HG02623 (cell line): ENCODE measurements around the gene FRG2.
"Not testable (repeated sequence)": the region's sequence is repeated elsewhere in the genome, so short reads cannot be mapped to it uniquely, and the experiment has no call there.

Source experiments
- ATAC-seq: cut with Tn5 transposase; IDR thresholded peaks from one replicate; pipeline ENCODE4 v1.9.1; 2021; ENCODE audit warnings: moderate library complexity; ENCODE audit not compliant: unreplicated experiment

The FRG2 gene

DNA sequence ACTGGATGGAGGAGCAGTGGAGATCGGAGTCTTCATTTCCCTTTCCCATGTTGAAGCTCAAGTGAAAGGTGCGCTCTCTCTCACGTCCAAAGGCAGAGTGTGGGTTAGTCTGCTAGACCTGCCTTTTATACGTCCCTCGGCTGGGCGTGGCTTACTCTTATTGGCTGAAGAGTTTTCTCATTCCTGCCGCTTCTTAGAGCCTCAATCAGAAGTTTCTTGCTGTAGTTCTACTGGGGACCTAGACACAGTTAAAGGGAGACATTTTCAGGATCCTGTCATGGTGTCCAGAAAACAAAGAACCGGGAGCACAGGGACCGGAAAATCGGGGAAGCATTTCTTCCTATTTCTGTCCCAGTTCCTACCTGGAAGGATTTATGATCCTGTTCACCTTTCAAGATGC, at the start of gene FRG2:
Gene FRG2 (minus strand): TSS at position 101 of the 400 bp plus-strand sequence. CDS start 52 bp downstream, at position 49.
- ATAC-seq: not testable (repeated sequence)

DNA sequence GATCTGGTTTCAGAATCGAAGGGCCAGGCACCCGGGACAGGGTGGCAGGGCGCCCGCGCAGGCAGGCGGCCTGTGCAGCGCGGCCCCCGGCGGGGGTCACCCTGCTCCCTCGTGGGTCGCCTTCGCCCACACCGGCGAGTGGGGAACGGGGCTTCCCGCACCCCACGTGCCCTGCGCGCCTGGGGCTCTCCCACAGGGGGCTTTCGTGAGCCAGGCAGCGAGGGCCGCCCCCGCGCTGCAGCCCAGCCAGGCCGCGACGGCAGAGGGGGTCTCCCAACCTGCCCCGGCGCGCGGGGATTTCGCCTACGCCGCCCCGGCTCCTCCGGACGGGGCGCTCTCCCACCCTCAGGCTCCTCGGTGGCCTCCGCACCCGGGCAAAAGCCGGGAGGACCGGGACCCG, 41.3 kb upstream of the FRG2 start:
- not testable (repeated sequence) for ATAC-seq

DNA sequence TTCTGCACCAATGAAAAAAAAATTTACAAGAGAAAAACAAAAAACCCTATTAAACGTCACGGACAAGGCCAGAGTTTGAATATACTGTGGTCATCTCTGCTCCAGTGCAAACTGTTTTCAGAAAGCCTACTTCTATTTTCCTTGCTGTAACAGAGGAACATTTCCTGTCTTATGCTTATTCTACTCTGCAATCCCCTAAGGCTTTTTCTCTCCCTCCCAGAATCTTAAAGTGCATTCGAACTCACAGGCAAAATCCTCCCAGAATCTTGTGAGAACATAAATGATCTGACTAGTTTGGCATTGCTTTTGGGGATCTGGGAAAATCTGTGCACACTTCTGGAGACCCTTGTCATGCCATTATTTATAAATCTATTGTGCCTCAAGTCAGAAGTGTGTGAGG, 37.7 kb upstream of the FRG2 start:
- not testable (repeated sequence) for ATAC-seq

DNA sequence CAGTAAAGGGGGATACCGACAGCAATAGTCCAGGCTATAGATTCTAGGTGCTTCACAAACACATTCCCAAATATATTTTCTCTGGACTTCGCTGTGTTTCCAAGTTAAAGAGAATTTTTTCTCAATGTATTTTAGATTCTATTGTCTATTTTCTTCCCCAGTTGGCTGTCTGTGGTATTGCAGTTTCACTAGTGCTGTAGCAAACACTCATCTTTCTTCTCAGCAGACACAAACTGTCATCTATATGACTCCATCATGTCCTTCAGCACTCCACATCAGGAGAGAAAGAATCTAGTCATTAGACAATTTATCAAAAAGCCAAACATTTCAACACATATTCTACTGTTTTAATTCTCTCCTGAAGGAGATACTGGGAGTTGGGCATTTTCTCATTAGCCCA, 37.3 kb upstream of the FRG2 start, which contains the start of gene DBET:
Gene DBET (plus strand): TSS at position 161 of the 400 bp plus-strand sequence.
- ATAC-seq: not testable (repeated sequence)

DNA sequence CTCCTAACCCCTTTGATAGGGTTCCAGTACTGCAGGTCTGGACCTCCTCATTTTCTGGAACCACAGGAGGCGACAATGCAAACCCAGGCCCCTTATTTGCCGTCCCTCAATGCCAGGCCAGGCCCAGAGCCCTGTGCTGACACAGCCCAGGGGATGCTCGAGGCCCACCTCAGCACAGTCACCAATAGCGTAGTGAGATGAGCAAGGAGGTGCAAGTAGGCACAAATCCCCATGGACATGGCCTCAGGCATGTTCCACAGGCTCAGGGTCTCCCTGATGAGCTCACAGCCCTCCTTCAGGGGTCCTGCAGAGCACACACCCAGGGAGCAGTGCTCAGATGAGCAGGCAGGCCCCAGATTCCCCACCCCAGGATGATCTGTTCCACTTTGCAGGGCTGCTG, 31.9 kb upstream of the FRG2 start:
- not testable (repeated sequence) for ATAC-seq

DNA sequence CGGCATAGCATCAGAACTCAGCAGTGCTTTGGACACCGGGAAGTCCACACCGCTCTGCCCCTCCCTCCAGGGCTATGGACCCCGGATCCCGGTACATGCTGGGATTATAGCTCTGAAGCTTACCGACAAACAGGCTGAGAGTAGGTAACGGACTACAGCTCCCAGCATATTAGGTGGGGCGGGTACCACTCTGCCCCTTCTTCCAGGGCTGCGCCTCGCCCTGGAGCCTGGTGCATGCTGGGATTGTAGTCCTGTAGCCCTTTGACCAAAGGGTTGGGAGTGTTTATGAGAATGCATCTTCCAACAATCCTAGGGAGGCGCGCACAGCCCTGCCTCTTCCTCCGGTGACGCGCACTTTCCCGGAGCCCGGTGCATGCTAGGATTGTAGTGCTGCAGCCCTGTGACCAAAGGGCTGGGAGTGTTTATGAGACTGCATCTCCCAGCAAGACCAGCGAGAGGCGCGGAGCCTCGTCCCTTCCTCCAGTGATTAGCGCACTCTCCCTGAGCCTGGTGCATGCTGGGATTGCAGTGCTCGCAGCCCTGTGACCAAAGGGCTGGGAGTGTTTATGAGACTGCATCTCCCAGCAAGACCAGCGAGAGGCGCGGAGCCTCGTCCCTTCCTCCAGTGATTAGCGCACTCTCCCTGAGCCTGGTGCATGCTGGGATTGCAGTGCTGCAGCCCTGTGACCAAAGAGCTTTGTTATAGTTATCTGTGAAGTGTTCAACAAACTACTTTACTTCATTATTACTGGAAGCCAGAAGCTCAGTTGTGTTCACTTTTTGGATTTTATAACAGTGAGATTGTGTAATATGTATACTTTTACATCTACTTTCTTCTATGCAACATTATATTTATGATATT, 22.6 kb upstream of the FRG2 start:
- ATAC-seq: not testable (repeated sequence)

DNA sequence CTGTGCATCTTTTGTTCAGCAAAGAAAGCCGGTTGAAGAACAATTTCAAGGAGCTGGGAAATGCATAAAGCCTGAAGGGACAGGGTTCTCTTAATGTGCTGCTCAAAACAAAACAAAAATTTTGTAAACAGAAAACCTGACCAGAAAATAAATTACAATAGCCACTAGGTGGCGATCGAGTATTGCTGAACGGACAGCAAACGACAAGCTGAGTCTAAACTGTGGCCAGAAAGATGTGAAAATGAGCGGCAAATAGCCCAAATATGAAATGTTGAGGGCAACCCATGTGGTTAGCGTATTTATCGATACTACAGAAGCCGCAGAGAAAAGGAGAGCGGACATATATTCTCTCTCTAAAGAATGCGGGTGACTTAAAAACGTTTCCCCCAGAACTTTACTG, 20.6 kb upstream of the FRG2 start:
- ATAC-seq: not testable (repeated sequence)

DNA sequence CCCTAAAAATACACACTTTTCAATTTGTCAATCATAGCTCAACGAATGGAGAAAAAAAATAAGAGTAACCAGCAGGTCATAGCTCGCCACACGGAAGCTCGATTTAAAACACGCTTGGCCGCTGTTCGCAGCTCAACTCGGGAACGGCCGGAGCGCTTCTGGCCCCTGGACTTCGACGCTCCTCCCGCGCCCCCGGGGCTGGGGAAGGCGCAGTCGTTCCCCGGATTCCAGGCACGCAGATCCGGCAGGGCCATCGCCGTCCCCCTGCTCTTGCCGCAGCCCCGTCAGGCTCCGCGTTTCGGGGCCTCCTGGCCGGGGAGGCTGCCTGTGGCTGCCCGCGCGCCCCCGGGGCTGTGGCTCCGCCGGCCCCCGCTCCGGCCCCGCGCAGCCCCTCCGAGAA, 13.8 kb upstream of the FRG2 start:
- ATAC-seq: not testable (repeated sequence)

DNA sequence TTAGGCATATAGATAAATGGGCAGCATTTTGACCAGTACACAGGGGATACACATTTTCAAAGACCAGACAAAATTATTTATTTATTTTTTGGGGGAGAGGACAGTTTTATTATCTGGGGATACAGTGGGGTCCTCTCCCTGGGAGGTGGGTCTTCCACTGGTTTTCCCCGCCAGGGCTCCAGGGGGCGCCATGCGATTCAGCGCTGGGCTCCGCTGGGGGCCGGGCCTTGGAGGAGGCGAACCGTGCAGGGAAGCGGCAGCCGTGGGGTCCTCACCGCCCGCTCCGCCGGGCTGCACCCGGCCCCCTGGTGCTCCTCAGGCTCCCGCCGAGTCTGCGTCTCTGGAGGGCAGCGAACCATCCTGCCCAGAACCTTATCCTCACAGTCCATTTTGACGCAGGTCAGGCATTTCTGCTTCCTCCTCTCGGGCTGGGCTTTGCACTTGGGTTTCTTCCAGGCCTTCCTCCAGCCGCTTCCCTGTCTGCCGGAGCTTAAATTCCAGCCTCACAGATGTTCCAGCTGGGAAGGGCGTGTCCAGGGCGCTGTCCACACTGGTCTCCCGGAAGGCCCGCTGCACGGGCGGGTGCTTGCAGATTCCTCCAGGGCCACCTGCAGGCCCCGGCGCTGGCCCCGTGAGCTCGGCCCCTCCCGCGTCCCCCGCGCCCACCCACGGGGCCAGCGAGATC, 10.8 kb upstream of the FRG2 start:
- ATAC-seq: peak; percentile 61

DNA sequence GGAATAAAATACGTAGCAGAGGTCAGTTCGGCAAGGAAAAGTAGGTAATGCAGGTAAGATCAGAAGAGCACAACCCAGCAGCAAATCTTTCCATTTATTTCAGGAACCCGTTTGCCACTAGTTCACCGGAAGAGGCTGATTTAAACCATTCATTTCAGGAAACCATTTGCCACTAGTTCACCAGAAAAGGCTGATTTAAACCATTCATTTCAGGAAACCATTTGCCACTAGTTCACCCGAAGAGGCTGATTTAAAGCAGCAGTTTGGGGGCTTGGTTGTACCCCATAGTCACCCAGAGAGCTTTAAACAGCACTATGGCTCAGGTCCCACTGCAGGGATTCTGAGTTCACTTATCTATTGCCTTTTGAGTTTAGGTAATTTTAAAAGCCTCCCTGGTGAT, 4.2 kb upstream of the FRG2 start:
- not testable (repeated sequence) for ATAC-seq

DNA sequence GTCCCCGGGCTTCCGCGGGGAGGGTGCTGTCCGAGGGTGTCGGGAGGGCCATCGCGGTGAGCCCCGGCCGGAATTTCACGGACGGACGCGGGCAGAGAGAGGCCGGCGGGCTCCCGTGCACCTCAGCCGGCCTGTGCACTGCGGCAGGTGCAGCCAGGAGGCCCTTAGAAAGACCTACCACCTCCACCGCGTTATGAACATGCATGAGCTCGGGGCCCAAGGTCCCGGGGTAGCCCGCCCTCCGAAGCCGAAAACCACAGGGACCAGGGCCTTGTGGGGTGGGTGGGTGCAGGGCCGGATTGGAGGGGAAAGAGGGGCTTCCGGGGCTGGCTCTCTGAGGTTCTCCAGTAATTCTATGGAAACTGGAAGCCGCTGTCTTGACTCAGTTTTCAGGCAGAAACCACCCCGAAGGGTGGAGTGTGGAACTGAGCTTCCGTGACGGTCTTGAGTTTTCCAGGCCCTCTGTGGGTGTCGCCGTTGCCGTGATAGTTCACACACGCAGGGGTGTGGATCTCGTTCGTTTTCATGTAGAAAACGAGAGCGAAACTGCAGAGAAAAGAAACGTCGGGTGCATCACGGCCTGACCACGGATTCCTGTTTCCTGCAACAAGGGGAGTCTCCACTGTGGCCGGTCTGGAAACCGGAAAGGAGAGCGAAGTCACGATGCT, 4.3 kb downstream of the FRG2 start:
- not testable (repeated sequence) for ATAC-seq

DNA sequence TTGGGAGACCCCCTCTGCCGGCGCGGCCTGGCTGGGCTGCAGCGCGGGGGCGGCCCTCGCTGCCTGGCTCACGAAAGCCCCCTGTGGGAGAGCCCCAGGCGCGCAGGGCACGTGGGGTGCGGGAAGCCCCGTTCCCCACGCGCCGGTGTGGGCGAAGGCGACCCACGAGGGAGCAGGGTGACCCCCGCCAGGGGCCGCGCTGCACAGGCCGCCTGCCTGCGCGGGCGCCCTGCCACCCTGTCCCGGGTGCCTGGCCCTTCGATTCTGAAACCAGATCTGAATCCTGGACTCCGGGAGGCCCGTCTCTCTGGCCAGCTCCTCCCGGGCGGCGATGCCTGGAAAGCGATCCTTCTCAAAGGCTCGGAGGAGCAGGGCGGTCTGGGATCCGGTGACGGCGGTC, 5.1 kb downstream of the FRG2 start:
- not testable (repeated sequence) for ATAC-seq

DNA sequence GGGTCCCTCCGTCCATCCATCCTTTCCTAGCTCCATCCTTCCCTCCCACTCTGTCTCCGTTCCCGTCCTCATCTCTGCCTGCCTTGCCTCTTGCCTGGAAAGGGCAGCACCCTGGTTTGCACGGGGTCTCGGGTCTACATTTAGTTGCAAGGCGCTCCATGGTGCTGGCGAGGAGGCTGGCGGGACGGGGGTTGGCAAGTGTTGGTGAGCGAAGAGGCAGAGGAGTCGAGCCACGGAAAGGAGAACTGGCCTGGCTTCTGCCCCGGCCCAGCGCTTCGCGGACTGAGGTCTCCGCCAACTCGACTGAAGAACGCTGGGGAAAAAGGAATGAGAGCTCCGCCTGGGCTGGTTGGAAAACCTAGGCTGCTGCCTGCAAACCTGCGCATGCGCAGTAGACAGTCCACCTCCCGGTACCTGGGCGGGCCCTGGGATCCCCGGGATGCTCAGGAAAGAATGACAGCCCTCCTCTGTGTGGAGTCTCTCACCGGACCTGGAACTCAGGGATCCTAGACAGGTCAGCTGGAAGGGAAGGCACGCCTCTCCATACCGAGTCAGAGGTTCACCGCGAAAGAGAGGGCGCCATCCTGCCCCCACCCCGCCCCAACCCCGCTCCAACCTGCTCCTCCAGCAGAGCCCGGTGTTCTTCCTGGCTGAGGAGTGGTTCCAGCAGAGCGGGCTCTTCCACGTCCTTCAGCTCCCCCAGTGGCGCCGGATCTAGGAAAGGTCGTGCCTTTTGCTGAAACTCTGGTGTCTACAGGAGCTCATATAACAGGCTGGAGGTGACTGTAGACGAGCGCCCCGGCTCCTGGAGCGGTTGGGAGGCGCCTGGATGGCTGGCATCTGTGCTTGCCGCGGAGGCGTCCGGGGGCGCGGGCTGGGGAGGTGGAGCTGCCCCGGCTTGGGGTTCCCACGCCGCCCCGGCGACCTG, 6.0 kb downstream of the FRG2 start:
- no peak for ATAC-seq

DNA sequence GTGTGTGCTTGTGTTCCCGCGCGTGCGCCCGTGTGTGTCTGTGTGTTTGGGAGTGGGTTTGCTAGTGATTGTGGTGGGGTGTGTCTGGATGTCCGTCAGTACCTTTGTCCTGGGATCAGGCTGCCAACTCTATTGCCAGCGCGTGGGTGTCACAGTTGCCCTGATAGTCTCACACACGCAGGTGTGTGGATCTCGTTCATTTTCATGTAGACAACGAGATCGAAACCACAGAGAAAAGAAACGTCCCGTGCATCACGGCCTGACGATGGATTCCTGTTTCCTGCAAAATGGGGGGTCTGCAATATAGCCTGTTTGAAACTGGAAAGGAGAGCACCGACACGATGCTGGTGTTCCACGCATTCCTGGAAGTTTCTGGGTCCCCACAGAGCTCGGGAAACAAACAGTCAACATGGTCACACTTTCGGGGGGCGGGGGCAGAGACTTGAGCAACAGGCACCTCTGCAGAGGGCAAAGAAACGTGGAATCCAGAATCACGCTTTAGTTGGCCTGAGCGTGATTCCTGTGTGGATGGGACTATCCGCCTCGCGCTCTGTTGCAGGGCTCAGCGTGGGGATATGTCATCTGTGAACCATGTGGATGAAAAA, 7.1 kb downstream of the FRG2 start:
- ATAC-seq: not testable (repeated sequence)

DNA sequence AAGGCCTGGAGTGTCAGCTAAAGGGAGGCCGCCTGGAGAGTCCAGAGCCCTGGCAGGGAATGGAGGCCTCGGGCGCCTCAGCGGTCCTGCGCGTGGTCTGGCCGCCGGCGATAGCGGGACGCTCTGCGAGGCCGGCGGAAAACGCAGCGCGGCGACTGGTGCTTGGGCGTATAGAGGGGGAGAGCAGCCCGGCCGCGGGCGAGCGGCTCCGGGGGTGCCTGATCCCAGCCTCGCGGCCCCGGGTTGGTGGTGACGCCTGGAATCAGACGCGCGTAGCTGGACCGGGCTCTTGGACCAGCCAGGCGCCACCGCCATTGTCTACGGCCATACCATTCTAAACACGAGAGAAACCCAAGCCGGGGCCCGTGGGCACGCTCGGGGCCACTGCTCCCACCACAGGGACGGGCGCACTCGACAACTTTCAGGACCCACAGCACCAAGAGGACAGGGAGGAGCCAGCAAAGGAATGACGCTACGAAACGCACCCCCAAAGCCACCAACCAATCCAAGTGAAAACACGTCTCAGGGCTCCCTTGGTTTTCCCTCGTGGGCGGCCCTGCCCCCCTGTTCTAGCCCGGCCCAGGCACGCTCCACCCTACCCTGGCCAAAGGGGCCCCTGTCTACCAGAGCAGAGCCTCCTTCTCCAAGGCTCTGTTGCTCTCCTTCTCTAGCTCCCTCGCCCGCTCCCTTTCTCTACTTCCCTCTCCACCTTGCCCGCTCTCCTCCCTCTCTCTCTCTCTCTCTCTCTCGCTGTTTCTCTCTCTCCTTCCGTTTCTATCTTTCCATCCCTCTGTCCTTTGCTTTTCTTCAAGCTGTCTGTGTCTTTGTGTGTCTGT, 7.8 kb downstream of the FRG2 start:
- no peak for ATAC-seq

DNA sequence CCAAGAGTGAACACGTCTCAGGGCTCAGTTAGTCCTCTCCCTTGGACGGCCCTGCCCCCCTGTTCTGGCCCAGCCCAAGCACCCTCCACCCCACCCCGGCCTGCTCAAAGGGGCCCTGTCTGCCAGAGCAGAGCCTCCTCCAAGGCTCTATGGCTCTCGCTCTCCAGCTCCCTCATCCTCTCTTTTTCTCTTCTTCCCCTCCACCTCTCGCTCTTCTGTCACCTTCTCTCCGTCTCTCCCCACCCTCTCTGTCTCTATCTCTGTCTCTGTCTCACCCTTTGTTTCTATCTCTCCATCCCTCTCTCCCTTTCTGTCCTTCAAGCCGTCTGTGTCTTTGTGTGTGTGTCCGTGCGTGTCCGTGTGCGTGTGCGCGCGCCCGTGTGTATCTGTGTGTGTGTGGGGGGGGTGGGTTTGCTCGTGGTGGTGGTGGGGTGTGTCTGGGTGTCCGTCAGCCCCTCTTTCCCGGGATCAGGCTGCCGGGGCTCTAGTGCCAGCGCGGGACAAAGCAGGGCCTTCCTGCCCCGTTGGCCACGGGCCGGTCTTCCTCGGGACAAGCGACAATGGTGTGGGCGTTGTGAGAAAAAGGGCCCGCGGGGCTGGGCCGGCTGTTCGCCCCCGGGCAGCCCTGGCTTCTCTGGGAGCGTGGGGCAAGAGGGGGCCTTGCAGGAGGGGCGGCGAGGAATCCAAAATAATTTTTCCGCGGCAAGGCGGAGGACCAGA, 8.7 kb downstream of the FRG2 start:
- no peak for ATAC-seq

DNA sequence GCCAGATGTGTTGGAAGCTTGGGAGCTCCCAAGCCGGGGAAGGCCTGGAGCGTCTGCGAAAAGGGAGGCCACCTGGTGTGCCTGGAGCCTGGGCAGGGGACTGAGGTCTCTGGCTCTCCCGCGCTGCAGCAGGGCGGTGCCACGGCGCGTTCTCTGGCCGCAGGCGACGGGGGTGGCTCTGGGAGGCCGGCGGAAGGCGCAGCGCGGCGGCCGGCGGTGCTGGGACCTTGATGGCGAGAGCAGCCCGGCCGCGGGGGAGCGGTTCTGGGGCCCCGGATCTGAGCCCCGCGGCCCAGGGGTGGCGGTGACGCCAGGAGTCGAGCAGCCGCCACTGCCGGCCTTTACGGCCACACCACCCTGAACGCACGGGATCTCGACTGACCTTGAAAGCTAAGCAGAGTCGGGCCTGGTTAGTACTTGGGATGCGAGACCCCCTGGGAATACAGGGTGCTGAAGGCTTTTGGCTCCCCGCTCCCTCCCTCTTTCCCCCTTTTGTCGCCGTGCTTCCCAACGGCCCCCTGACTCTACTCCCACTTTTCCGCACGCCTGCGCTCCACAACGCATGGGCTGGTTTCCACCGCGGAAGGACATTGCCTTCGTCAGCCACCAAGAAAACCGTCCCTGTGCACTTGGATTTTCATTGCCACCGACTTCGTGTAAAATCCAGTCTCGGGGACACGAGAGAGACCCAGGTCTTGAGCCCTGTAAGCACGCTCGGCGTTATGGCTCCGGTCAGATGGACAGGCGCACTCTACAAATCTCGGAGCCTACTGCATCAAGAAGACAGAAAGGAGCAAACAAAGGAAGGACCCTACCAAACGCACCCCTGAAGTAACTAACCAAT, 9.5 kb downstream of the FRG2 start:
- no peak for ATAC-seq
